SK-N-SH (cell line): ENCODE data around the gene TSHZ2.

Experiments
- CHD2 ChIP-seq: fragments of 150-350 bp; IDR thresholded peaks from 2 replicates; pipeline ENCODE4 v1.6.1; 2018; ENCODE audit warnings: low read length; ENCODE audit not compliant: partially characterized antibody
- CTCF ChIP-seq: fragments of 200-600 bp; sonication (generic); IDR thresholded peaks from 2 replicates; pipeline ENCODE4 v1.6.1; 2017; ENCODE audit warnings: antibody characterized with exemption, mild to moderate bottlenecking, moderate library complexity
- EP300 ChIP-seq, 2 experiments: IDR thresholded peaks; 2 replicates each; pipeline versions ENCODE4 v1.4.0 to v1.6.1; 2012; ENCODE audit warnings: borderline replicate concordance in 1 of 2, low read depth in 1 of 2, low read length in 1 of 2
- FOXJ3 ChIP-seq: sonication (generic); formaldehyde crosslinking; IDR thresholded peaks from 2 replicates; pipeline ENCODE4 v1.5.1; 2020; ENCODE audit warnings: mild to moderate bottlenecking, missing genetic modification reagents
- IRF3 ChIP-seq: fragments of 150-350 bp; IDR thresholded peaks from 2 replicates; pipeline ENCODE4 v1.6.1; 2016; ENCODE audit warnings: mild to moderate bottlenecking, low read depth, low read length
- MAX ChIP-seq: IDR thresholded peaks from 2 replicates; pipeline ENCODE4 v1.4.0; 2012; ENCODE audit warnings: low read depth
- MXI1 ChIP-seq: IDR thresholded peaks from 2 replicates; pipeline ENCODE4 v1.6.1; 2012; ENCODE audit warnings: mild to moderate bottlenecking, low read depth, low read length, improper control_type of control experiment
- PBX3 ChIP-seq: IDR thresholded peaks from 2 replicates; pipeline ENCODE4; 2012
- RCOR1 ChIP-seq: fragments of 150-350 bp; IDR thresholded peaks from 2 replicates; pipeline ENCODE4 v1.6.1; 2017; ENCODE audit warnings: antibody characterized with exemption, low read length
- RXRA ChIP-seq: IDR thresholded peaks from 2 replicates; pipeline ENCODE4 v1.4.0; 2012; ENCODE audit warnings: low read depth, mild to moderate bottlenecking, borderline replicate concordance
- SMC3 ChIP-seq: IDR thresholded peaks from 2 replicates; pipeline ENCODE4 v1.6.1; 2012; ENCODE audit warnings: low read depth, low read length, improper control_type of control experiment
- TEAD4 ChIP-seq: IDR thresholded peaks from 2 replicates; pipeline ENCODE4 v1.4.0; 2012; ENCODE audit warnings: mild to moderate bottlenecking, borderline replicate concordance; ENCODE audit not compliant: insufficient read depth
- YY1 ChIP-seq: IDR thresholded peaks from 2 replicates; pipeline ENCODE4 v1.4.0; 2012; ENCODE audit warnings: low read depth, mild to moderate bottlenecking

GRCh38 chr20:53021934-53022333, 49.8 kb downstream of the TSHZ2 start:
- TF ChIP-seq FOXJ3 (CRISPR knock-in tag) (no peak), IRF3 (no peak), EP300 (IDR thresholded peaks at IDR 0.05; ENCODE audit: borderline replicate concordance in 1 of 2, low read depth in 1 of 2, low read length in 1 of 2) (no peak), TEAD4 (no peak), RCOR1 (no peak), CTCF (no peak), RXRA (no peak), SMC3 (no peak), PBX3 (no peak), MXI1 (no peak), MAX (no peak), CHD2 (no peak), YY1 (no peak)
